AG08396 (cell line): ENCODE measurements around the gene USHBP1.

Source experiments
- DNase-seq: peaks from one replicate; pipeline ENCODE4 v3.0.0; 2012; ENCODE audit warnings: low spot score, mixed read lengths

The USHBP1 gene

DNA sequence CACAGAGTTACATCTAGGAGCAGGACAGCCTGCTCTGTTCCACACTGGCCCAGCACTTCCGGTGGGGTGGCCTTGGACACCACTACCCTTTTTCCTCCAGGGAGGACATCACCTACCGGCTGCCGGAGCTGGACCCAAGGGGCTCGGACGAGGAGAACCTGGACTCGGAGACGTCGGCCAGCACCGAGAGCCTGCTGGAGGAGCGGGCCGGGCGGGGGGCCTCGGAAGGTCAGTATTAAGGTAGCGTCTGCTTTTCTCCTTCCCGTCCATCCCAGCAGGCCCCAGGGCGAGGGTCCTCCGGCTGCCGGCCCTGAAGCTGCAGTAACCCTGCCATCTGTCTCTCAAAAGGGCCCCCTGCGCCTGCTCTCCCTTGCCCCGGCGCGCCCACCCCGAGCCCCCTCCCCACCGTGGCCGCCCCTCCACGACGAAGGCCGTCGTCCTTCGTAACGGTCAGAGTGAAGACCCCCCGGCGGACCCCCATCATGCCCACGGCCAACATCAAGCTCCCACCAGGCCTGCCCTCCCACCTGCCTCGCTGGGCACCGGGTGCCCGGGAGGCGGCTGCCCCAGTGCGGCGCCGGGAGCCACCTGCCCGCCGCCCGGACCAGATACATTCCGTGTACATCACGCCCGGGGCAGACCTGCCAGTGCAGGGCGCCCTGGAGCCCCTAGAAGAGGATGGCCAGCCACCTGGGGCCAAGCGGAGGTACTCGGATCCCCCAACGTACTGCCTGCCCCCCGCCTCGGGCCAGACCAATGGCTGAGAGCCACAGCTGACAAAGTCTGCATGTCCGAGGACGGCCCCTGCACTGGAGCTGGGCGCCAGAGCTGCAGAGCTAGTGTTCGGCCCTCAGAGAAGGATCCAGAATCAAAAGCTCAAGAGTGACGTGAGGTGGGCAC lies 52.7 kb downstream of the USHBP1 start:
- no peak for DNase-seq

DNA sequence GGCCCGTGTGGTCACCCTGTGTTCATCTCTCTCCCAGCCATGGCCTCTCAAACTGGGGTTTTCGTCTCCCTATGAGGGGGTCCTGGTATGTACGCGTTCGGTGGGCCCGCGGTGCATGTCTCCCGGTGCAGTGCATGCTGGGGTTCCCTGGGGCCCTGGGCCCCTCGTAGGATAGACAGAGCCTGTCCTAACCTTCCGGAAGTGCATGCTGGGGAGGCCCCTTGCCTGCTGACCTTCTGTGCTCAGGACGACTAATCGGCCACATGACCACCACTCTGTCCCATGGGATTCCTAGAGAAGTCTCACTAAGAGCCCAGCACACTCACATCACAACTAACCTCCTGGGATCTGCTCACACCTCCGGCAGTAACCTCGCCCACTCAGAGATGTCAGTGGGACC lies 54.2 kb downstream of the USHBP1 start:
- DNase-seq: no peak

DNA sequence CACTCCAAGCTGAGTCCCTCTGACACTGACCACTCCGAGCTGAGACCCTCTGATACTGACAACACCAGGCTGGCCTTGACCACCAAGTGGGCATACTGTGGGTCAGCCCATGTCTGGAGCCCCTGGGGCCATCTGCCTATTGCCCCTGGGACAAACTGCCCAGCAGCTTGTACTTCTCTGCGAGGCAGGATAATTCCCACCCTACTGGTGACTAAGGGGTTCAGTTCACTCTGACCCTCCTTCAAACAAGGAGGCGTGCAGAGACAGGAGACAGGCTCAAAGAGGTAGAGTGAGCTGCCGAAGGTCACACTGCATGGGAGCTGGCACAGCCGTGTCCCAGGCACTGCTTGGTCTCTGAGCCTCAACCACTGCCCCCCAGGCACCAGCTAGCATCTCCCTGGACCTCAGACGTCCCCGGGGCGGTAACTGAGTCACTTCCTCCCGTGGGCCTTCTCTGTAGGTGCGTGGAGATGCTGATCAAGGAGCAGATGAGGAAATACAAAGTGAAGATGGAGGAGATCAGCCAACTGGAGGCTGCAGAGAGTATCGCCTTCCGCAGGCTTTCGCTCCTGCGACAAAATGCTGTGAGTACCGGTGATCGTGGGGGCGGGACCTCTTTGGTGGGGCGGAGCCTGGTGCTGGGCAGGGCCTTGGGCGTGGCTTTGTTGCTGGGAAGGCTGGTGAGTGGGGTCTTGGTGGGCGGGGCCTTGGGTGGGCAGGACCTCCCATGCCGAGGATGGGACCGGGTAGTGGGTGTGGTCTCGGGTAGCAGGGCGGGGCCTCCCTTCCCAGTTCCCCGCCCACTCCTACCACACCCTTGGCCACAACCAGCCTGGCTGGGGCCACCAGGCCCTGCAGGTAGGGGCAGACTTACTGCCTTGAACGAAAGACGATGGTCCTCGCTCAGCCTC lies 55.2 kb downstream of the USHBP1 start:
- peak; percentile 69 for DNase-seq

DNA sequence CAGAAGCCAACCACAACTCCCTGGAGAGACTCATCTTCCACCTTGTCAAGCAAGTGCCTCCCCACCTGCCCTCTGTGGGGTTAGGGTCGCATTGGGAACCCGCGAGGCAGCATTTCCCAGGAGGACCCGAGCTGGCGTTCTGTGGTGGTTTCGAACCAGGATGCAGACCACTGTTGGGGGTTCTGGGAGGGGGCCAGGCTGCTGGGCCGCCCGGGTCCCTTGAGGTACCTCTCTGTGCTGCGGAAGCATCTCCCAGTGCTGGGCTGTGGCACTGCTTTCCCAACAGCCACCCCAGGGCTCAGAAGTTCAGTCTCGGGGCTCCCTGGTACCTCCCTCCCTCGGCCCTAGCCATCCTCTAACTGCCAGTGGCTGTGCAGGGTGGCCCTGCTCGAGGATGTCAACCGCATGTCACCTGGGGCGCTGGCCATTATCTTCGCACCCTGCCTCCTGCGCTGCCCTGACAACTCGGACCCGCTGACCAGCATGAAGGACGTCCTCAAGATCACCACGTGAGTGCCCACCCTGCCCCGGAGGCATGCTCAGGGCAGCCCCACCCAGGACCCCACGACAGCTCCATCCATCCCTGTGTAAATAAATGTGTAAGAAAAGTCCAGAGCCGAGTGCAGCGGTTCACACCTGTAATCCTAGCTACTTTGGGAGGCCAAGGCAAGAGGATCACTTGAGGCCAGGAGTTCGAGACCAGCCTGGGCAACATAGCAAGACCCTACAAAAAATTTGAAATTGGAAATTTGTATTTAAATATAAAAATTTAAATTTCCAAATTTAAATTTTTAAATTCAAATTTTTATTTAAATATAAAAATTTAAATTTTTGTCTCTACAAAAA lies 57.6 kb downstream of the USHBP1 start:
- DNase-seq: no peak

DNA sequence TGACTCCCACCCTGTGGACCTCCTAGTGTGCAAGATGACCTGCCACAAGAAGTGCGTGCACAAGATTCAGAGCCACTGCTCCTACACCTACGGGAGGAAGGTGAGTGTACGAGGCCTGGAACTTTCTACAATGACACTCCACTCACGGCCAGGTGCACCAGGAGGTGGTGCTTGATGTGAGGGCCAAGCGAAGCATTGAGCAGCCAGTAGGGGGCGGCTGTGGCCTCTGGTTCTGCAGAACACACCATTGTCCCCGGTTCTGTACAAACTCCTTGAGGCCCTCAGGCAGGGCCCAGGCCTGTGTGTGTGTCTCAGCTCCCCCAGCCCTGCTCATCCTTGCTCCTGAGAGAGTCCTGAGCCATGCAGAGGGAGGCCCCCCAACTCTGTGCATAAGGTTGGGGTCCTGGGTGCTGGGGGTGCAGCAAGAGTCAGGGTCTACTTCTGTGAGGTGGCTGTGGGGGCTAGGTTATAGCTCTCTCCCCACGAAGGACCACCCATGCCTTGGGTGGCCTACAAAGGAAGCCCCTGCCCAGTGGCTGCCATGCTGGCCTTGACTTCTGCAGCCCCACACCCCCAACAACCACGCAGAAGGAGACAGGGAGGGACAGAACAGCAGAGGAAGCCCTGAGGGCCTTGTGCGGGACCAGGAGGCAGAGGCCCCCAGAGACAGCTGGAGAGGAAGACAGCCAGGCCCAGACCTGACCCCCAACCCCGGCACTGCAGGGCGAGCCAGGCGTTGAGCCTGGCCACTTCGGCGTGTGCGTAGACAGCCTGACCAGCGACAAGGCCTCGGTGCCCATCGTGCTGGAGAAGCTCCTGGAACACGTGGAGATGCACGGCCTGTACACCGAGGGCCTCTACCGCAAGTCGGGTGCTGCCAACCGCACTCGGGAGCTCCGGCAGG lies 59.1 kb downstream of the USHBP1 start:
- peak; percentile 71 for DNase-seq

DNA sequence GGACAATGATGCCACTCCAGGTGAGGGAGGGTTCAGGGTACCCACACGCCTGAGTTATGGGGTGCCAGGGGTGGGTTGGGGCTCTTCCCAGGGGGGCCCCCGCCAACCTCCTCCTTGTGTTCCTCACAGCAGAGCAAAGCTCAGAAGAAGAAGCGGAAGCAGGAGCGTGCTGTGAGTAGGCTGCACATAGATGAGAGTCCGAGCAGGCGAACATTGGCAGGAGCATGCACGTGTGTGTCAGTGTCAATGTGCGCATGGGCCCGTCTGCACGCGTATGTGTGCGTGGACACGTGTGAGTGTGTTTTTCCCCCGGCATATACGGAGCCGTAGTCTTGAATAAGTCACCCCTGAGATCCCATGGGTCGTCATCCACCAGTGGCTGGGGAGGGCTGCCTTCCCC lies 61.8 kb downstream of the USHBP1 start:
- no peak for DNase-seq

DNA sequence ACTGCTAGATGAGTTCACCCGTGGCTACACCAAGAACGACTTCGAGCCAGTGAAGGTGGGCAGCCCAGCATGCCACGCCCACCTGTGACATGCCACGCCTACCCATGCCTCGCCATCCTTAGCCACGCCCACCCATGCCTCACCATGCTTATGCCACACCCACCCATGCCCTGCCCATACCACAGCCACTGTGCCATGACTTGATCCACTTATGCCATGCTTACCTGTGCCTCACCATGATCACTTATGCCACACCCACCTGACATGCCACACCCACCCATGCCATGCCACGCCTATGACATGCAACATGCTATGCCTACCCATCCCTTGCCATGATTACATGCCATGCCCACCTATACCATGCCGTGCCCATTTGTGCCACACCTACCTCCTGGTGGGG lies 62.3 kb downstream of the USHBP1 start:
- peak; percentile 56 for DNase-seq

DNA sequence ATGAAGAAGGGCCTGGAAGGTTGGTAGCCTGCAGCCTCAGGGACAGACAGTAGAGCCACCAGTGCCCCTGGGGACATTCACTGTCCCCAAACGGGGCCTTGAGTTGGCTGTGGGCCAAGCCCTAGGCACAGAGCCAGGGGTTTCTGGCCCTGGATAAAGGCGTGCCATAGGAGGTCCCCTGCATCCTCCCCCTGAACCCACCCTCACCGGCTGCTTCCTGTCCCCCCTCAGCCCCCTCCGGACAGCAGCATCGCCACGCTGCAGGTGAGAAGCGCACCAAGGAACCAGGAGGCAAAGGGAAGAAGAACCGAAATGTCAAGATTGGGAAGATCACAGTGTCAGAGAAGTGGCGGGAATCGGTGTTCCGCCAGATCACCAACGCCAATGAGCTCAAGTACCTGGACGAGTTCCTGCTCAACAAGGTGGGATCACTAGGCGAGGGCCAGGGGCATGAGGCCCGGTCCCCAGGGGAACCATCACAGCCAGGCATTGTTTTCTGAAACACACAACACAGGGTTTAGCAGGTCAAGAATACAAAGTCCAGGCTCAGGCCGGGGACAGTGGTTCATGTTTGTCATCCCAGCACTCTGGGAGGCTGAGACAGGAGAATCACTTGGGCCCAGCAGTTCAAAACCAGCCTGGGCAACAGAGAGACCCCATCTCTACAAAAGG lies 64.0 kb downstream of the USHBP1 start:
- no peak for DNase-seq
